ENCODE measurements around the gene GNGT1. TPM values are rescaled to one million over a fixed set of nuclear protein-coding genes. Genes with fewer than 3 reads are reported as not detected.
A peak's percentile ranks its signal among the peaks of the same experiment; 100 is the strongest.

Gene GNGT1
- total and polyA plus RNA-seq, 4 donors = not detected

DNA sequence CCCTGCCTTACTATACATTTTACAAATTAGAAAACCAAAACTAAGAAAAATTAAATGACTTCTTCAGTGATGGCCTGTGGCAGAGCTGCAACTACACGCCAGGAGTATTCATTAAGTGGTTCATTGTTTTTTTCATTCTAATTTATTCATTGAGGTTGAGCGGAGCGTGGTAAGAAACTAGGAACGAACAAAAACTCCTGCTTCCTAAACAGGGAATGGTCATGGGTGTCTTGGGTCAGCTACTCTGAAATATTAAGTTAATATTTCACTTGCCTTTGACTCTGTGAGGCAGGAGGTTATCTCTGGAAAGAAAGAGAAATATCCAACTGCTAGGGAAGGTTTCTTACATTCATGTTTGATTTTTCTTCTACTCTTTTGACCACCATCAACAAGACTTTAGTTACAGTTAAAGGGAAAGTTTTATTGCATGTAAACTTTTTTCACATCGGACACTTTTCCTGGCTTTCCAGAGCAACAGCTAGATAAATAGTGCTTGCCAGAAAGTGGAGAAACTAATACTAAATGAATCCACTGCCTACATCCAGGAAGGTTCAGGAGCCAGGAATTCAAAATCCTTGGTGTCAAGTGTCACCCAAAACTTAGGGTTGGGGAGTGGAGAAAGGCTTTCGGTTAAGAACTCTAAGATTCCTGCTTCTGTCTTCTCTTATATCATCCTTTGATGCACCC, 14.3 kb downstream of the GNGT1 start:
- Histone ChIP-seq H3K27ac (ENCODE audit: low read depth in 1 of 2, low read length in 1 of 2) (peak overlapping the region in 1 of 2 donors; percentile 98), H3K9ac (ENCODE audit: insufficient read depth in 1 of 2, low read length in 2 of 2) (peak overlapping the region in 1 of 2 donors; percentile 54), H3K4me1 (ENCODE audit: control insufficient read depth in 5 of 5, insufficient read depth in 5 of 5, low read length in 5 of 5) (peaks cover 0 to 33% (median 3%) of the 10 kb centered on the region in 5 donors), H3K9me3 (ENCODE audit: control insufficient read depth in 4 of 4, insufficient read depth in 3 of 4, low read length in 3 of 4) (no peaks in the 10 kb centered on the region), H3K4me3 (no peak overlapping the region), H3K27me3 (ENCODE audit: control insufficient read depth in 3 of 3, insufficient read depth in 3 of 3, low read length in 2 of 3) (no peaks in the 10 kb centered on the region), H3K36me3 (ENCODE audit: control insufficient read depth in 4 of 4, insufficient read depth in 4 of 4, low read length in 4 of 4) (no peaks in the 10 kb centered on the region)
- DNase-seq (peak in 2 of 3 donors; percentile 34 to 43), ATAC-seq (ENCODE audit: insufficient read depth, low FRiP score) (no peak)
- 61 to 81% methylated on average over 6 of the region's 6 CpGs for WGBS, 2 donors
- no peak for TF ChIP-seq CTCF (IDR thresholded peaks at IDR 0.05; ENCODE audit: control extremely low read depth, extremely low read depth)

GRCh38 chr7:93921186-93921585, 14.8 kb downstream of the GNGT1 start:
- H3K4me3 ChIP-seq = no peak overlapping the region
- H3K9ac ChIP-seq (ENCODE audit: insufficient read depth in 1 of 2, low read length in 2 of 2) = peak overlapping the region in 1 of 2 donors; percentile 54
- no peak for ATAC-seq (ENCODE audit: insufficient read depth, low FRiP score)
- WGBS, 2 donors = 46 to 48% methylated on average over 8 of the region's 8 CpGs
- no peak for DNase-seq
- H3K4me1 ChIP-seq (ENCODE audit: control insufficient read depth in 5 of 5, insufficient read depth in 5 of 5, low read length in 5 of 5) = peaks cover 0 to 33% (median 3%) of the 10 kb centered on the region in 5 donors
- H3K36me3 ChIP-seq (ENCODE audit: control insufficient read depth in 4 of 4, insufficient read depth in 4 of 4, low read length in 4 of 4) = peaks cover 0 to under 1% (median 0%) of the 10 kb centered on the region in 4 donors
- H3K27ac ChIP-seq (ENCODE audit: low read depth in 1 of 2, low read length in 1 of 2) = peak overlapping the region in 1 of 2 donors; percentile 98
- no peak for TF ChIP-seq CTCF (IDR thresholded peaks at IDR 0.05; ENCODE audit: control extremely low read depth, extremely low read depth)
- no peaks in the 10 kb centered on the region for H3K27me3 ChIP-seq (ENCODE audit: control insufficient read depth in 3 of 3, insufficient read depth in 3 of 3, low read length in 2 of 3)
- H3K9me3 ChIP-seq (ENCODE audit: control insufficient read depth in 4 of 4, insufficient read depth in 3 of 4, low read length in 3 of 4) = no peaks in the 10 kb centered on the region

DNA sequence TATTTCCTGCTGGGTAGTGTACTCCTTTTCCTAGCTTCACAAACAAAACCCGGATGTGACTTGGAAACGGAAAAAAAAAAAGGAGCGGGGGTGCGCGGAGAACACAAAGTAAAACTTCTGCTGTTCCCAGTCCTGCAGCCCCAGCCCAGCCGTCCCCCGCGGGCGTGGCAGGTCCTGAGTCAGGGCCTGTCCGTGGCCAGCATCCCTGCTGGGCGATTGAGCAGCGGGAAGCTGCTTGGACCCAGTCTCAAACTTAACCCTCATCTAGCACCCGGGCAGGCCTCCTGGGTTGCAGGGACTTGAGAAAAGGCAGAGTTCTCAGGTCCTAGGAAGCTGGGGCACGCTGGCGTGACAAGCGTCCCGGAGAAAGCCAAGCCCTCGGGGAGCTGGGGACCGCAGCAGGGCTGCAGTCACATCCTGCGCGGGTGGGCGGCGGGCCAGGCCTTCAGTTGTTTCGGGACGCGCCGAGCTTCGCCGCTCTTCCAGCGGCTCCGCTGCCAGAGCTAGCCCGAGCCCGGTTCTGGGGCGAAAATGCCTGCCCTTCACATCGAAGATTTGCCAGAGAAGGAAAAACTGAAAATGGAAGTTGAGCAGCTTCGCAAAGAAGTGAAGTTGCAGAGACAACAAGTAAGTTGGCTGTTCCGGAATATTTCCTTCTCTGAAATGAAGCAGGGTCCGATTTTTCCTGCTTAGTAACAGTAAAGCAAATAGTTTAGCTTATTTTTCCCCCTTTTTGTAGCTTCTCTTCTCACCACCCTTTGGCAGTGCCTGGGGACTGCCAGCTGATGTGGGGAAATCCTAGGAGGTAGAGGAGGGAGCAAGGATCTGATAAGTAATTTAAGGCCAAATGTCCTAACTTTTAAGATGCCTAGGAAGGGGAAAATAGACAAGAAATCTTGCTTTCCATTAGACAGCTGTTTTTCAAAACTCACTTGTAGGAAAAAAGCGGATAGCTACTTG, 15.5 kb downstream of the GNGT1 start, which contains the start of gene GNG11:
TSS of gene GNG11 (plus strand) at position 129 of the 960 bp plus-strand sequence. CDS start at position 532, 403 bp downstream.
- no peak for TF ChIP-seq CTCF (IDR thresholded peaks at IDR 0.05; ENCODE audit: control extremely low read depth, extremely low read depth)
- no peaks in the 10 kb centered on the region for H3K9me3 ChIP-seq (ENCODE audit: control insufficient read depth in 4 of 4, insufficient read depth in 3 of 4, low read length in 3 of 4)
- H3K27me3 ChIP-seq (ENCODE audit: control insufficient read depth in 3 of 3, insufficient read depth in 3 of 3, low read length in 2 of 3) = no peaks in the 10 kb centered on the region
- peak within 1 kb of the TSS; percentile 82 to 98 for H3K27ac ChIP-seq (ENCODE audit: low read depth in 1 of 2, low read length in 1 of 2)
- peak within 1 kb of the TSS; percentile 75 for H3K4me3 ChIP-seq
- ATAC-seq (ENCODE audit: insufficient read depth, low FRiP score) = peak; percentile 64
- DNase-seq = peak; percentile 86 to 90 (median 90)
- peaks cover 0 to 33% (median 3%) of the 10 kb centered on the region in 5 donors for H3K4me1 ChIP-seq (ENCODE audit: control insufficient read depth in 5 of 5, insufficient read depth in 5 of 5, low read length in 5 of 5)
- WGBS, 2 donors = 2 to 3% methylated on average over 39 of the region's 39 CpGs
- peaks cover 0 to 5% (median 3%) of the 10 kb centered on the region in 4 donors for H3K36me3 ChIP-seq (ENCODE audit: control insufficient read depth in 4 of 4, insufficient read depth in 4 of 4, low read length in 4 of 4)
- H3K9ac ChIP-seq (ENCODE audit: insufficient read depth in 1 of 2, low read length in 2 of 2) = peak within 1 kb of the TSS; percentile 77 to 98
